ENCODE measurements around the gene UFM1. TPM values are rescaled to one million over a fixed set of nuclear protein-coding genes. Genes with fewer than 3 reads are reported as not detected.

Gene UFM1
- total RNA-seq, 2 experiments from 2014 or later, result 68.7 to 70.3 TPM

DNA sequence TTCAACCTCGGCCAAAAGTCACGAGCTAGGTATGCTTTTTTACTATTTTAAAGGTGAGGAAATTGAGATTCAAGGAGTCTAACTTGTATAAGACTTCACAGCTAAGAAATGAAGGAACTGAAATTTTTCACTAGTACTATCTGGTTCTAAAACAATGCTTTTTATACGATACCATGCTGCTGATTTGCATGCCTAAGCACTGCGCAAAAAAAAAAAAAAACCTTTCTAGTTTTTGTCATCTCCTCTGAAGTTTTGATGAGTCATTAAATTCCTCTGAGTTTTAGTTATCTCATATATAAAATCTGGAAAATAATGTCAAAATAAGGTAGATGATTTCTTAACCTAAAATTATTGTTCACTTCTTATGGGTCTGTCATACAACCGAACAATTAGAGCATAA, 28.0 kb upstream of the UFM1 start:
- CTCF ChIA-PET, result interaction anchor here (0.8 kb wide), 1 partner anchor 13 kb away, joined by 3 read pairs; no protein-coding TSS in a partner anchor

DNA sequence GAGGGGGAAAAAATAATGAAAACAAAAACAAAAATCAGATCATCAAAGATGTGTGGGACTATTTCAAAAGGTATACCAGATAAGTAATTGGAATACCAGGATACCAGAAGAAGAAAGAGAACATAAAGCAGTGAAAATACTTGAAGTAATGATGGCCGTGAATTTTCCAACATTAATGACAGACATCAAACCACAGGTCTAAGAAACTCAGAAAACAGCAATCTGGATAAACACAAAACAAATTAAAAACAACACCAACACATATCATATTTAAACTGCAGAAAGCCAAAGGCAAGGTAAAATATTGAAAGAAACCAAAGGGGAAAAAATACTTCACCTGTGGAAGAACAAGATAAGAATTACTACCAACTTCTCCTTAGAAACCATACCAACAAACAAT, 24.2 kb upstream of the UFM1 start:
- ATAC-seq (ENCODE audit: poor library complexity) (no peak), DNase-seq (no peak)
- H3K36me3 ChIP-seq (ENCODE audit: insufficient read depth, low read length), result no peaks in the 10 kb centered on the region
- ChIA-PET POLR2A (no interaction called here), CTCF (no interaction called here)
- no peaks in the 10 kb centered on the region for H3K9me3 ChIP-seq (ENCODE audit: control insufficient read depth in 1 of 2, insufficient read depth in 1 of 2, low read length in 2 of 2)
- no peak overlapping the region for H3K4me3 ChIP-seq (ENCODE audit: low read length)
- Mint-ChIP-seq H3K27me3 (peaks cover 19% of the 10 kb centered on the region), H3K4me1 (ENCODE audit: low read depth) (no peaks in the 10 kb centered on the region), H3K27ac (no peak overlapping the region), H3K9me3 (peaks cover 2% of the 10 kb centered on the region), H3K4me3 (no peak overlapping the region), H3K36me3 (ENCODE audit: low read depth) (no peaks in the 10 kb centered on the region)
- TF ChIP-seq, protein P1, sequence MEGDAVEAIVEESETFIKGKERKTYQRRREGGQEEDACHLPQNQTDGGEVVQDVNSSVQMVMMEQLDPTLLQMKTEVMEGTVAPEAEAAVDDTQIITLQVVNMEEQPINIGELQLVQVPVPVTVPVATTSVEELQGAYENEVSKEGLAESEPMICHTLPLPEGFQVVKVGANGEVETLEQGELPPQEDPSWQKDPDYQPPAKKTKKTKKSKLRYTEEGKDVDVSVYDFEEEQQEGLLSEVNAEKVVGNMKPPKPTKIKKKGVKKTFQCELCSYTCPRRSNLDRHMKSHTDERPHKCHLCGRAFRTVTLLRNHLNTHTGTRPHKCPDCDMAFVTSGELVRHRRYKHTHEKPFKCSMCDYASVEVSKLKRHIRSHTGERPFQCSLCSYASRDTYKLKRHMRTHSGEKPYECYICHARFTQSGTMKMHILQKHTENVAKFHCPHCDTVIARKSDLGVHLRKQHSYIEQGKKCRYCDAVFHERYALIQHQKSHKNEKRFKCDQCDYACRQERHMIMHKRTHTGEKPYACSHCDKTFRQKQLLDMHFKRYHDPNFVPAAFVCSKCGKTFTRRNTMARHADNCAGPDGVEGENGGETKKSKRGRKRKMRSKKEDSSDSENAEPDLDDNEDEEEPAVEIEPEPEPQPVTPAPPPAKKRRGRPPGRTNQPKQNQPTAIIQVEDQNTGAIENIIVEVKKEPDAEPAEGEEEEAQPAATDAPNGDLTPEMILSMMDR (IDR thresholded peaks at IDR 0.05), result no peak
- intact Hi-C loops (cut with DNase I, micrococcal nuclease), result no loop called here
- H3K27me3 ChIP-seq (ENCODE audit: control insufficient read depth in 1 of 2, insufficient read depth in 2 of 2, low read length in 2 of 2), result no peaks in the 10 kb centered on the region
- no peaks in the 10 kb centered on the region for H3K4me1 ChIP-seq (ENCODE audit: insufficient read depth, low read length)
- H3K27ac ChIP-seq (ENCODE audit: low read depth in 1 of 2, low read length in 2 of 2), result no peak overlapping the region

More for the DNA sequence above, 28.0 kb upstream of the UFM1 start:
- intact Hi-C loops (cut with DNase I, micrococcal nuclease), result no loop called here
- TF ChIP-seq, protein P1 (IDR thresholded peaks at IDR 0.05), result no peak
- ATAC-seq (ENCODE audit: poor library complexity) (no peak), DNase-seq (no peak)
- Mint-ChIP-seq H3K27me3 (peaks cover 31% of the 10 kb centered on the region), H3K4me3 (no peak overlapping the region), H3K27ac (no peak overlapping the region), H3K36me3 (ENCODE audit: low read depth) (no peaks in the 10 kb centered on the region), H3K4me1 (ENCODE audit: low read depth) (no peaks in the 10 kb centered on the region), H3K9me3 (peaks cover 2% of the 10 kb centered on the region)
- Histone ChIP-seq H3K4me3 (ENCODE audit: low read length) (no peak overlapping the region), H3K27me3 (ENCODE audit: control insufficient read depth in 1 of 2, insufficient read depth in 2 of 2, low read length in 2 of 2) (no peaks in the 10 kb centered on the region), H3K4me1 (ENCODE audit: insufficient read depth, low read length) (no peaks in the 10 kb centered on the region), H3K27ac (ENCODE audit: low read depth in 1 of 2, low read length in 2 of 2) (no peak overlapping the region), H3K9me3 (ENCODE audit: control insufficient read depth in 1 of 2, insufficient read depth in 1 of 2, low read length in 2 of 2) (no peaks in the 10 kb centered on the region), H3K36me3 (ENCODE audit: insufficient read depth, low read length) (no peaks in the 10 kb centered on the region)
- POLR2A ChIA-PET, result no interaction called here

DNA sequence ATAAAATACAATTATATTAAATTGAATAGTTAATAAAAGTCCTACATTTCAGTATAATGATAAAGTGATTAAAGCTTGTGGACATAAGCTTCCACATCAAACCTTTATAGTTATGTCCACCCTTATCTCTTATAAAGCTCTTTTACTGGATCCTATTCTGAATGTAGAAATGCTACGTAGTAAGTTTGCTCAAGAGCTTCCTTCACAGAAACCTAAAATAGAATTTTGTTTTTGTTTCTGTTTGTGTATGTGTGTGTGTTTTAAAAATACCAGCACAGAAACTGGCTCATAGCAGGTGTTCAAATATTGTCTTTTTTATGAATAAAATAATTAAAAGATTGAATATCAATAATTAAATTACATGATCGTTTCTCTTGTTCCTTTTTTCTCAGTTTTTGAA, 21.0 kb upstream of the UFM1 start:
- no peak for ATAC-seq (ENCODE audit: poor library complexity)
- Mint-ChIP-seq H3K27me3 (peaks cover 12% of the 10 kb centered on the region), H3K9me3 (no peaks in the 10 kb centered on the region), H3K4me3 (no peak overlapping the region), H3K36me3 (ENCODE audit: low read depth) (no peaks in the 10 kb centered on the region), H3K4me1 (ENCODE audit: low read depth) (no peaks in the 10 kb centered on the region), H3K27ac (no peak overlapping the region)
- intact Hi-C loops (cut with DNase I, micrococcal nuclease), result no loop called here
- Histone ChIP-seq H3K27ac (ENCODE audit: low read depth in 1 of 2, low read length in 2 of 2) (no peak overlapping the region), H3K4me1 (ENCODE audit: insufficient read depth, low read length) (no peaks in the 10 kb centered on the region), H3K27me3 (ENCODE audit: control insufficient read depth in 1 of 2, insufficient read depth in 2 of 2, low read length in 2 of 2) (no peaks in the 10 kb centered on the region), H3K36me3 (ENCODE audit: insufficient read depth, low read length) (no peaks in the 10 kb centered on the region), H3K4me3 (ENCODE audit: low read length) (no peak overlapping the region), H3K9me3 (ENCODE audit: control insufficient read depth in 1 of 2, insufficient read depth in 1 of 2, low read length in 2 of 2) (no peaks in the 10 kb centered on the region)
- CTCF ChIA-PET, result no interaction called here
- TF ChIP-seq, protein P1 (IDR thresholded peaks at IDR 0.05), result no peak
- POLR2A ChIA-PET, result no interaction called here
- no peak for DNase-seq

Data from CD4-positive, alpha-beta T cell (primary cell).